H1 (cell line): Measurements from ENCODE around the gene SYNCRIP.

Experiments used
- EZH2 ChIP-seq: fragments of 200-600 bp; sonication (generic); IDR thresholded peaks from 2 replicates; pipeline ENCODE4 v1.7.1; 2012; ENCODE audit warnings: low read depth, mild to moderate bottlenecking, moderate library complexity, low read length, inconsistent platforms; ENCODE audit not compliant: severe bottlenecking
- SRF ChIP-seq: IDR thresholded peaks from 2 replicates; pipeline ENCODE4 v1.6.1; 2011; ENCODE audit warnings: mild to moderate bottlenecking, low read depth, low read length, moderate library complexity

DNA sequence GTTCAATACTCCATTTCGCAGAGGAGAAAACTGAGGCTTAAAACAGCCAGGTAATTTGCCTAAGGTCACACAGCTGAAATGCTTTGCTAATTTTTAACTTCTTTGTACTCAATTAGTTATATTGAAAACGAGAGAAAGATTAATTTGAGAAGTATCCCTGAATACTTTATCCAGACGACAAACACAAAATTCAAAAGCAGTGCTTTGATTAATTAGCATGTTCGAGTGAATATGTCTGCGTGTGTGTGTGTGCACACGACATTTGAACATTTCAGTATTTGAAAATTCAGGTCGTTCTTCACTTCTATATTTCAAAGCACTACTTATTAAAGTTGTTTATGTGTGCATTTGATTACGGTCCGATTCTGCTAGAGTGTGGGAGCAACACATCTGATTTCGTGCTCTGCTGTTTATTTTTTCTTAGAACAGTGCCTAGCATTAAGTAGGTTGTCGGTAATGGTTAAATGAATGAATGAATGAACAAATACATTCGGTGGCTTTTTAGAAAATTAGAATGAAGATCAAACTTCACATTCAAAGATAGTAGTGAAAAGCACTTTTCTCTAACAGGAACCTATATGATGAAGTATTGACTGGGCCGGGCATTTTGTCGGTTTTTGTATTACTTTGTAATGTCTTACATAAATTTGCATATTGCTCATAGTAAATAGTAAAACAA, 36.9 kb upstream of the SYNCRIP start:
- TF ChIP-seq EZH2 = no peak
- TF ChIP-seq SRF = no peak
